Measurements from ENCODE around the gene LCN2. TPM values are rescaled to one million over a fixed set of nuclear protein-coding genes. Genes with fewer than 3 reads are reported as not detected.

The LCN2 gene
- total and polyA plus RNA-seq, 9 of the 15 experiments (the other 6 are each of a cell fraction or from before 2014, with no cell fraction given), result 0.10 to 1.2 (median 0.44) TPM; not detected in 1

DNA sequence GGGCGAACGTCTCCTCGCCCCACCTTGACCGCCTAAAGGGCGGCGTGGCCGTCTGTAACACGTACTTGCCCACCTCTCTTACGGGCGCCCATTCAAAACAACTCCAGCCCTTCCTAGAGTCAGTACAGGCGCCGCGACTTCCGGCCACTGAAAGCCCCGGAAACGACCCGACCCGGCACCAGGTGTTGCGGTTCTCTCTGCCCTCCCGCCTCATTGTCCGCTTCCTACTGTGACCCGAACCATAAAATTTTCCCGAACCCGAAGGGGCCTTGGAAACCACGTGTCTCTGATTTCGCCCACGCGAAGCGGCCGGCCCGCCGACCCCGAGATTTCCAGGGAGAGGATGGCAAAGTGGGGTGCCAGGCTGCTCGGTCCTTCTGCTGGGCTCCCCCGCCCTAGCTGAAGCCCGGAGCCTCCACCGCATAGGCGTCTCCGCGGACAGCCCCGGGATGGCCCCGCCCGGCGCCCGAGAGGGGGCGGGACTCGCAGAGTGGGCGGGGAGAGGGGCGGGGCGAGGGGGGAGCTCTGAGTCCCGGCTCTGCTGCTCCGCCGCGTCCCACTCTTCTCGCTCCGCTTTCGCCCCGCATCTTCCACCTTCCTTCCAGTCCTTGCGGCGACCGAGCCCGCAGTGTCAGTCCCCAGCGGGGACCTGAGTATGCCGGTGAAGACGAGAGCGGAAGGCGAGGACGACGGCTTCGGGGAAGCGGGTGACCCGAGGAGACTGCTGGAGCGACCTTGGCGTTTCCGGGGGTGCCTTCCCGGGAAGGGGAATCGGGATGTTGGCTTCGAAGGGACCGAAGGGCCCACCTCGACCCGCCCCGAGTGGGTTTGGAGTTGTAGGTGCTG lies 21.0 kb upstream of the LCN2 start (continued):
- TF ChIP-seq NCOA2 (IDR thresholded peaks at IDR 0.05; ENCODE audit: partially characterized antibody in 2 of 2) (peak in 1 of 2 experiments; percentile 97), CHD4 (IDR thresholded peaks at IDR 0.05; ENCODE audit: insufficient read depth, insufficient replicate concordance, low read depth, low read length, poor library complexity, severe bottlenecking) (no peak), ZNF354B (CRISPR knock-in tag; IDR thresholded peaks at IDR 0.05) (no peak), TCF7L2 (IDR thresholded peaks at IDR 0.05; ENCODE audit: low read depth, low read length) (no peak), CBX5 (IDR thresholded peaks at IDR 0.05; ENCODE audit: borderline replicate concordance, low read depth) (no peak), CHCHD3 (CRISPR knock-in tag; IDR thresholded peaks at IDR 0.05) (no peak), GATAD2B (IDR thresholded peaks at IDR 0.05; ENCODE audit: borderline replicate concordance) (no peak), TGIF2 (CRISPR knock-in tag; IDR thresholded peaks at IDR 0.05) (no peak), NELFE (IDR thresholded peaks at IDR 0.05; ENCODE audit: insufficient read depth, insufficient read length) (no peak), ZNF384 (IDR thresholded peaks at IDR 0.05; ENCODE audit: low read depth, low read length) (no peak), GABPA (tag; conservative IDR thresholded peaks at IDR 0.05; ENCODE audit: low read depth) (peak; percentile 91), JUN (IDR thresholded peaks at IDR 0.05; ENCODE audit: borderline replicate concordance, low read depth, low read length) (peak; percentile 37; the same call in 1 of the 2 replicates), JUN (CRISPR knock-in tag; IDR thresholded peaks at IDR 0.05; ENCODE audit: borderline replicate concordance) (no peak), PCBP2 (IDR thresholded peaks at IDR 0.05; ENCODE audit: low read depth, low read length, poor library complexity, severe bottlenecking) (no peak), ERF (CRISPR knock-in tag; IDR thresholded peaks at IDR 0.05) (no peak), TAF7 (tag; IDR thresholded peaks at IDR 0.05) (0 out of 2 replicates have a peak, but pooled peaks have one; percentile 45), GABPB1 (CRISPR knock-in tag; IDR thresholded peaks at IDR 0.05) (peak; percentile 81)
- TF ChIP-seq, protein P1, sequence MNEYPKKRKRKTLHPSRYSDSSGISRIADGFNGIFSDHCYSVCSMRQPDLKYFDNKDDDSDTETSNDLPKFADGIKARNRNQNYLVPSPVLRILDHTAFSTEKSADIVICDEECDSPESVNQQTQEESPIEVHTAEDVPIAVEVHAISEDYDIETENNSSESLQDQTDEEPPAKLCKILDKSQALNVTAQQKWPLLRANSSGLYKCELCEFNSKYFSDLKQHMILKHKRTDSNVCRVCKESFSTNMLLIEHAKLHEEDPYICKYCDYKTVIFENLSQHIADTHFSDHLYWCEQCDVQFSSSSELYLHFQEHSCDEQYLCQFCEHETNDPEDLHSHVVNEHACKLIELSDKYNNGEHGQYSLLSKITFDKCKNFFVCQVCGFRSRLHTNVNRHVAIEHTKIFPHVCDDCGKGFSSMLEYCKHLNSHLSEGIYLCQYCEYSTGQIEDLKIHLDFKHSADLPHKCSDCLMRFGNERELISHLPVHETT (CRISPR knock-in tag; conservative IDR thresholded peaks at IDR 0.05 in 1 of 2, IDR thresholded peaks at IDR 0.05 in 1 of 2), result peak in 1 of 2 experiments; percentile 64; a peak in 2 of 4 replicates
- TF ChIP-seq, protein P2, sequence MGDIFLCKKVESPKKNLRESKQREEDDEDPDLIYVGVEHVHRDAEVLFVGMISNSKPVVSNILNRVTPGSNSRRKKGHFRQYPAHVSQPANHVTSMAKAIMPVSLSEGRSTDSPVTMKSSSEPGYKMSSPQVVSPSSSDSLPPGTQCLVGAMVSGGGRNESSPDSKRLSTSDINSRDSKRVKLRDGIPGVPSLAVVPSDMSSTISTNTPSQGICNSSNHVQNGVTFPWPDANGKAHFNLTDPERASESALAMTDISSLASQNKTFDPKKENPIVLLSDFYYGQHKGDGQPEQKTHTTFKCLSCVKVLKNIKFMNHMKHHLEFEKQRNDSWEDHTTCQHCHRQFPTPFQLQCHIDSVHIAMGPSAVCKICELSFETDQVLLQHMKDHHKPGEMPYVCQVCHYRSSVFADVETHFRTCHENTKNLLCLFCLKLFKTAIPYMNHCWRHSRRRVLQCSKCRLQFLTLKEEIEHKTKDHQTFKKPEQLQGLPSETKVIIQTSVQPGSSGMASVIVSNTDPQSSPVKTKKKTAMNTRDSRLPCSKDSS (IDR thresholded peaks at IDR 0.05; ENCODE audit: low read depth, partially characterized antibody), result no peak
- TF ChIP-seq, protein P3, sequence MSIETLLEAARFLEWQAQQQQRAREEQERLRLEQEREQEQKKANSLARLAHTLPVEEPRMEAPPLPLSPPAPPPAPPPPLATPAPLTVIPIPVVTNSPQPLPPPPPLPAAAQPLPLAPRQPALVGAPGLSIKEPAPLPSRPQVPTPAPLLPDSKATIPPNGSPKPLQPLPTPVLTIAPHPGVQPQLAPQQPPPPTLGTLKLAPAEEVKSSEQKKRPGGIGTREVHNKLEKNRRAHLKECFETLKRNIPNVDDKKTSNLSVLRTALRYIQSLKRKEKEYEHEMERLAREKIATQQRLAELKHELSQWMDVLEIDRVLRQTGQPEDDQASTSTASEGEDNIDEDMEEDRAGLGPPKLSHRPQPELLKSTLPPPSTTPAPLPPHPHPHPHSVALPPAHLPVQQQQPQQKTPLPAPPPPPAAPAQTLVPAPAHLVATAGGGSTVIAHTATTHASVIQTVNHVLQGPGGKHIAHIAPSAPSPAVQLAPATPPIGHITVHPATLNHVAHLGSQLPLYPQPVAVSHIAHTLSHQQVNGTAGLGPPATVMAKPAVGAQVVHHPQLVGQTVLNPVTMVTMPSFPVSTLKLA (conservative IDR thresholded peaks at IDR 0.05), result peak; percentile 99
